T-helper 2 cell treated with Interferon-gamma antibody and Interleukin-4, amounts not matched to agents 5 μg/mL and 100 μg/mL, for 36 hours (primary cell): ENCODE data around the gene UBE2C.

ENCODE experiments used
- DNase-seq: peaks from one replicate; pipeline ENCODE4 v3.0.0; 2021; ENCODE audit warnings: low spot score
- H3K27ac Mint-ChIP-seq: one replicate; pipeline ENCODE4 v1.8.0; 2021; ENCODE audit warnings: mild to moderate bottlenecking, mixed read lengths
- H3K27me3 Mint-ChIP-seq: one replicate; pipeline ENCODE4 v1.8.0; 2021; ENCODE audit warnings: low read depth, mixed read lengths
- H3K36me3 Mint-ChIP-seq: one replicate; pipeline ENCODE4 v1.8.0; 2021; ENCODE audit warnings: low read depth, mixed read lengths
- H3K4me1 Mint-ChIP-seq: one replicate; pipeline ENCODE4 v1.8.0; 2021; ENCODE audit warnings: low read depth, mixed read lengths
- H3K4me3 Mint-ChIP-seq: one replicate; pipeline ENCODE4 v1.8.0; 2022; ENCODE audit warnings: mild to moderate bottlenecking, moderate library complexity, mixed read lengths
- H3K9me3 Mint-ChIP-seq: one replicate; pipeline ENCODE4 v1.8.0; 2021; ENCODE audit warnings: mixed read lengths

Gene UBE2C

GRCh38 chr20:45833030-45833882 is 20.8 kb downstream of the UBE2C start, which contains the start of gene SNX21:
TSS of gene SNX21 (plus strand) at chr20:45833799. CDS start at chr20:45833920, 121 bp downstream.
- peak within 1 kb of the TSS; percentile 88 for H3K4me3 Mint-ChIP-seq
- H3K4me1 Mint-ChIP-seq = peaks cover 20% of the 10 kb centered on the region
- H3K27me3 Mint-ChIP-seq = peaks cover 14% of the 10 kb centered on the region
- no peaks in the 10 kb centered on the region for H3K9me3 Mint-ChIP-seq
- no peaks in the 10 kb centered on the region for H3K36me3 Mint-ChIP-seq
- peak; percentile 7 for DNase-seq
- peak within 1 kb of the TSS; percentile 65 for H3K27ac Mint-ChIP-seq

GRCh38 chr20:45833883-45834796 is 21.7 kb downstream of the UBE2C start:
- H3K36me3 Mint-ChIP-seq = no peaks in the 10 kb centered on the region
- no peak overlapping the region for H3K27ac Mint-ChIP-seq
- H3K4me1 Mint-ChIP-seq = peaks cover 20% of the 10 kb centered on the region
- H3K27me3 Mint-ChIP-seq = peaks cover 14% of the 10 kb centered on the region
- peak; percentile 43 for DNase-seq
- no peaks in the 10 kb centered on the region for H3K9me3 Mint-ChIP-seq
- H3K4me3 Mint-ChIP-seq = peak overlapping the region; percentile 54

DNA sequence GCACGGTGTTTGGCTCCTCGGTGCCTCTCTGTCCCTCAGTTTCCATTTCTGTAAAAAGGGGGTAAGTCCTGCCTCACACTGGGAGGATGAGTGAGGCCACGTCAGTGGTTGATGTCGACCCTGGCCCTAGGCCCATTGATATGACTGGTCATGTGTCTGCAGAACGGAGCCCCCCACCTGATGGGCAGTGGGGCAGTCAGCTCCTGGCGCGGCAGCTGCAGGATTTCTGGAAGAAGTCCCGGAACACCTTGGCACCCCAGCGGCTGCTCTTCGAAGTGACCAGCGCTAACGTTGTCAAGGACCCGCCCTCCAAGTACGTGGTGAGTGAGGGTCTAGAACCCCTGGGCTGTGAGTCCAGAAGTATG is 22.3 kb downstream of the UBE2C start:
- no peaks in the 10 kb centered on the region for H3K36me3 Mint-ChIP-seq
- peaks cover 20% of the 10 kb centered on the region for H3K4me1 Mint-ChIP-seq
- H3K4me3 Mint-ChIP-seq = peak overlapping the region; percentile 54
- H3K27me3 Mint-ChIP-seq = peaks cover 14% of the 10 kb centered on the region
- DNase-seq = no peak
- no peak overlapping the region for H3K27ac Mint-ChIP-seq
- no peaks in the 10 kb centered on the region for H3K9me3 Mint-ChIP-seq

DNA sequence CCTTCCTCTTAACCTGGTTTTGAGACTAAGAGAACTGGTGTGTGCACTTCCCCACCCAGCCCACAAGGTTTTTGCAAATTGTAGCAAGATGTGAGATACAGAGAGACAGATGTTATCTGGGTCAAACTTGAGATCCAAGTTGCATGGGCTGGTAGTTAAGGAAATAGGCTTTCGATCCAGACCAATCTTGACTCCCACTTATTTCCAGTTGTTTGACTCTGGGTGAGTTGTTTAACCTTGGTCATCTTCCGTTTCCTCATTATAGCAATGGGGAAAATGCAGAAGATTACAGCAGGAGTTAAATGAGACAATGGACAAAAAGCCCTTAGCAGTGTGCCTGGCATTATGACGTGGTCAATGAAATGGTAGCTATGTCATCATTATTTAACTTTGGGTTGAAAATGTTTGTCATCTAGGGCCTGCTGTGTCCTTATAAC is 22.9 kb downstream of the UBE2C start:
- no peaks in the 10 kb centered on the region for H3K9me3 Mint-ChIP-seq
- H3K36me3 Mint-ChIP-seq = no peaks in the 10 kb centered on the region
- no peak for DNase-seq
- H3K4me1 Mint-ChIP-seq = peaks cover 20% of the 10 kb centered on the region
- H3K27ac Mint-ChIP-seq = no peak overlapping the region
- H3K4me3 Mint-ChIP-seq = peak overlapping the region; percentile 54
- H3K27me3 Mint-ChIP-seq = peaks cover 13% of the 10 kb centered on the region

- no peak for DNase-seq
- no peak overlapping the region for H3K27ac Mint-ChIP-seq
- peaks cover 20% of the 10 kb centered on the region for H3K4me1 Mint-ChIP-seq
- H3K9me3 Mint-ChIP-seq = no peaks in the 10 kb centered on the region
- H3K4me3 Mint-ChIP-seq = no peak overlapping the region
- no peaks in the 10 kb centered on the region for H3K36me3 Mint-ChIP-seq
- H3K27me3 Mint-ChIP-seq = peaks cover 8% of the 10 kb centered on the region
Observed at GRCh38 chr20:45835825-45836224, 23.4 kb downstream of the UBE2C start.

- Mint-ChIP-seq H3K9me3 (no peaks in the 10 kb centered on the region), H3K36me3 (no peaks in the 10 kb centered on the region), H3K27me3 (peaks cover 7% of the 10 kb centered on the region), H3K4me3 (no peak overlapping the region), H3K27ac (no peak overlapping the region), H3K4me1 (peaks cover 20% of the 10 kb centered on the region)
- DNase-seq = no peak
Observed at GRCh38 chr20:45836841-45837240, 24.4 kb downstream of the UBE2C start.

DNA sequence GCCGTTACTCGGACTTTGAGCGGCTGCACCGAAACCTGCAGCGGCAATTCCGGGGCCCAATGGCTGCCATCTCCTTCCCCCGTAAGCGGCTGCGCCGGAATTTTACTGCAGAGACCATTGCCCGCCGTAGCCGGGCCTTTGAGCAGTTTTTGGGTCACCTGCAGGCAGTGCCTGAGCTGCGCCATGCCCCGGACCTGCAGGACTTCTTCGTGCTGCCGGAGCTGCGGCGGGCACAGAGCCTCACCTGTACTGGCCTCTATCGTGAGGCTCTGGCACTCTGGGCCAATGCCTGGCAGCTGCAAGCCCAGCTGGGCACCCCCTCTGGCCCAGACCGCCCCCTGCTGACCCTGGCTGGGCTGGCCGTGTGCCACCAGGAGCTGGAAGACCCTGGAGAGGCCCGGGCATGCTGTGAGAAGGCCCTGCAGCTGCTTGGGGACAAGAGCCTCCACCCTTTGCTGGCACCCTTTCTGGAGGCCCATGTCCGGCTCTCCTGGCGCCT is 28.3 kb downstream of the UBE2C start:
- no peak overlapping the region for H3K27ac Mint-ChIP-seq
- H3K4me1 Mint-ChIP-seq = peaks cover 2% of the 10 kb centered on the region
- H3K27me3 Mint-ChIP-seq = no peaks in the 10 kb centered on the region
- no peak for DNase-seq
- peaks cover 20% of the 10 kb centered on the region for H3K36me3 Mint-ChIP-seq
- no peak overlapping the region for H3K4me3 Mint-ChIP-seq
- H3K9me3 Mint-ChIP-seq = no peaks in the 10 kb centered on the region

DNA sequence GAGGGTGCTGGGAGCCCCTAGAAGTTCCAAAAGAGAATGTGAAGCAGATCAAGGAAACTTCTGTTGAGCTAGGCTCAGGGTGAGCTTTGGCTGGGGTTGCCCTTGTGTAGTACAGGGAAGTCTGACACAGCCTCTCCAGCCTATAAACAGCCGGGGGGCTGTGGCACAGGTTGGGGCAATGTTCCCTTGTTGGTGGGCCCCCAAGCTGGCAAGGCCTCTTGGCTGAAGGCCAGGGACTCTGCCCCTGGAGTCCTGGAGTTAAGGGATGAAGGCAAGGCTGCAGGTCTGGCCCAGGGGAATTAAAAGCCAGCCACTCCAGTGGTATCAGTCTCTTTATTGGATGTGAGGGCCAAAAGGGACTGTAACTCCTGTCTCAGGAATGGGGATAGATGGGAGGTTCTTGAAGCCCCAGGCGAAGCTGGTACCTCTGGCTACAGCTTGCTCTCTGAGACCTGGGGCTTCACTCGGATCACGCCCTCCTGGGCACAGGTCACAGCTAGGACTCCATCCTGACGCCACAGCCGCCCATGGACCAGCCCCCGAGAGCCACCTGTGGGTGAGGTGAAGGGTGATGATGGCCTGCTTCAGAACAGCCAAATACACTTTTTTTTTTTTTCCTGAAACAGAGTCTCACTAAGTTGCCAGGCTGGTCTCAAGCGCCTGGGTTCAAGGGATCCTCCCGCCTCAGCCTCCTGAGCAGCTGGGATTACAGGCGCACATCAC is 29.1 kb downstream of the UBE2C start:
- DNase-seq = no peak
- H3K9me3 Mint-ChIP-seq = no peaks in the 10 kb centered on the region
- H3K27me3 Mint-ChIP-seq = no peaks in the 10 kb centered on the region
- no peak overlapping the region for H3K4me3 Mint-ChIP-seq
- H3K27ac Mint-ChIP-seq = no peak overlapping the region
- H3K36me3 Mint-ChIP-seq = peaks cover 20% of the 10 kb centered on the region
- H3K4me1 Mint-ChIP-seq = no peaks in the 10 kb centered on the region

GRCh38 chr20:45842169-45842812 is 29.8 kb downstream of the UBE2C start:
- no peak overlapping the region for H3K4me3 Mint-ChIP-seq
- H3K36me3 Mint-ChIP-seq = peaks cover 20% of the 10 kb centered on the region
- H3K9me3 Mint-ChIP-seq = no peaks in the 10 kb centered on the region
- H3K27ac Mint-ChIP-seq = no peak overlapping the region
- DNase-seq = no peak
- H3K4me1 Mint-ChIP-seq = no peaks in the 10 kb centered on the region
- H3K27me3 Mint-ChIP-seq = no peaks in the 10 kb centered on the region

DNA sequence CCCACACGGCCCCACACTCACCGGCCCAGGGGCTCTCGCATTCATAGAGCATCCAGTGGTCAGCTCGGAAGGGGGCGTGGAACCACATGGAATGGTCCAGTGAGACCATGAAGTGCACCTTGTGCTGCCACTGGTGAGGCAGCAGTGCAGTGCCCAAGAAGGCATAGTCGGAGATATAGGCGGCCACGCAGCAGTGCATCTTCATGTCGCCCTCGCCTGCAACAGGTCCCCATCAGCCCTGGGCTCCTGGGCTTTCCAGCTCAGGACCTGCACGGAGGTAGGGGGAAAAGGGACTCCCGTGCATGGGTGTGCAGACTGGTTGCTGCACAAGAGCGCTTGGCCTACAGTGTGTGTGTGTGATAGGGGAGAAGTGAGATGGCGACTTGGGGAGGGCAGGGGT is 31.1 kb downstream of the UBE2C start:
- Mint-ChIP-seq H3K36me3 (peaks cover 20% of the 10 kb centered on the region), H3K27ac (no peak overlapping the region)

DNA sequence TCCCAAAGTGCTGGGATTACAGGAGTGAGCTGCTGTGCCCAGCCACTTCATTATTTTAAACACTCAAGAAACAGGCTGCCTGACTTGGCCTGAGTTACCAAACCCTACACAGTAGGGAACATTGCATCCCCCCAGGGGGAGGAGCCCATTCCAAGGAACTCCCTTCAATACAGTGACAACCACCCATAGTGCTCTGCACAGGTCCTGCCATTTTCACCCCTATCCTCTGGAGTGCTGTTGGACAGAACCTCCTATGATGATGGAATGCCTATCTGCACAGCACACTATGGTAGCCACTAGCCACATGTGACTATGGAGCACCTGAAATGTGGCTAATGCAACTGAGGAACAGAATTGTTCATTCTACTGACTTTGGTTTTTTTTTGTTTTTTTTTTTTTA is 33.0 kb downstream of the UBE2C start:
- no peaks in the 10 kb centered on the region for H3K9me3 Mint-ChIP-seq
- H3K27ac Mint-ChIP-seq = no peak overlapping the region
- no peak for DNase-seq
- no peaks in the 10 kb centered on the region for H3K4me1 Mint-ChIP-seq
- no peak overlapping the region for H3K4me3 Mint-ChIP-seq
- peaks cover 30% of the 10 kb centered on the region for H3K36me3 Mint-ChIP-seq
- H3K27me3 Mint-ChIP-seq = no peaks in the 10 kb centered on the region

More for the DNA sequence above, 31.1 kb downstream of the UBE2C start:
- H3K9me3 Mint-ChIP-seq = no peaks in the 10 kb centered on the region
- H3K4me3 Mint-ChIP-seq = no peak overlapping the region
- H3K27me3 Mint-ChIP-seq = no peaks in the 10 kb centered on the region
- no peak for DNase-seq
- H3K4me1 Mint-ChIP-seq = no peaks in the 10 kb centered on the region

- DNase-seq = no peak
- peaks cover 2% of the 10 kb centered on the region for H3K4me1 Mint-ChIP-seq
- no peak overlapping the region for H3K27ac Mint-ChIP-seq
- H3K27me3 Mint-ChIP-seq = no peaks in the 10 kb centered on the region
- H3K4me3 Mint-ChIP-seq = no peak overlapping the region
- H3K9me3 Mint-ChIP-seq = no peaks in the 10 kb centered on the region
- H3K36me3 Mint-ChIP-seq = peaks cover 33% of the 10 kb centered on the region
Observed at GRCh38 chr20:45848421-45848820, 36.0 kb downstream of the UBE2C start.

- Mint-ChIP-seq H3K36me3 (peaks cover 32% of the 10 kb centered on the region), H3K4me1 (peaks cover 2% of the 10 kb centered on the region)
Observed at GRCh38 chr20:45848969-45849582, 36.6 kb downstream of the UBE2C start.

More at GRCh38 chr20:45848969-45849582, 36.6 kb downstream of the UBE2C start:
- no peak overlapping the region for H3K4me3 Mint-ChIP-seq
- no peak overlapping the region for H3K27ac Mint-ChIP-seq
- H3K27me3 Mint-ChIP-seq = no peaks in the 10 kb centered on the region
- DNase-seq = no peak
- no peaks in the 10 kb centered on the region for H3K9me3 Mint-ChIP-seq
